M059J (cell line): ENCODE data around the gene BMAL1. TPM values are rescaled to one million over a fixed set of nuclear protein-coding genes. Genes with fewer than 3 reads are reported as not detected.

ENCODE experiments used
- DNase-seq: peaks from one replicate; pipeline ENCODE4 v3.0.0-alpha.2; 2012; ENCODE audit warnings: low read depth
- total RNA-seq: library from RNA; depleted of rRNA; stranded (reverse); fragments of >200 nt; shearing (Covaris generic); gene quantifications from 2 replicates; pipeline ENCODE4 v1.2.3, GENCODE V29; 2014

Gene BMAL1
- total RNA-seq, 1 experiment from 2014 or later, result 34.0 TPM

- no peak for DNase-seq
Observed at GRCh38 chr11:13343067-13343466, 65.5 kb downstream of the BMAL1 start.

GRCh38 chr11:13343931-13344717 is 66.5 kb downstream of the BMAL1 start:
- DNase-seq, result peak; percentile 80

- no peak for DNase-seq
Observed at GRCh38 chr11:13344818-13345217, 67.2 kb downstream of the BMAL1 start.

GRCh38 chr11:13346470-13346869 is 68.9 kb downstream of the BMAL1 start:
- no peak for DNase-seq

GRCh38 chr11:13347901-13348300 is 70.3 kb downstream of the BMAL1 start:
- DNase-seq, result no peak

- no peak for DNase-seq
Observed at GRCh38 chr11:13348305-13348704, 70.7 kb downstream of the BMAL1 start.

GRCh38 chr11:13349046-13349445 is 71.5 kb downstream of the BMAL1 start:
- DNase-seq, result no peak

GRCh38 chr11:13349581-13349980 is 72.0 kb downstream of the BMAL1 start:
- no peak for DNase-seq

GRCh38 chr11:13352711-13353110 is 75.1 kb downstream of the BMAL1 start:
- no peak for DNase-seq

GRCh38 chr11:13354335-13354734 is 76.7 kb downstream of the BMAL1 start:
- peak; percentile 26 for DNase-seq

- no peak for DNase-seq
Observed at GRCh38 chr11:13355191-13355590, 77.6 kb downstream of the BMAL1 start.

- no peak for DNase-seq
Observed at GRCh38 chr11:13357232-13357631, 79.6 kb downstream of the BMAL1 start.

GRCh38 chr11:13358596-13359270 is 81.1 kb downstream of the BMAL1 start:
- peak; percentile 43 for DNase-seq

- no peak for DNase-seq
Observed at GRCh38 chr11:13362596-13363109, 85.1 kb downstream of the BMAL1 start.

GRCh38 chr11:13364388-13364787 is 86.8 kb downstream of the BMAL1 start:
- DNase-seq, result no peak

- no peak for DNase-seq
Observed at GRCh38 chr11:13366266-13367026, 88.9 kb downstream of the BMAL1 start.

GRCh38 chr11:13367115-13367514 is 89.5 kb downstream of the BMAL1 start:
- no peak for DNase-seq

- DNase-seq, result peak; percentile 40
Observed at GRCh38 chr11:13368041-13368446, 90.5 kb downstream of the BMAL1 start.

- DNase-seq, result no peak
Observed at GRCh38 chr11:13373216-13373615, 95.6 kb downstream of the BMAL1 start.

- no peak for DNase-seq
Observed at GRCh38 chr11:13375798-13376197, 98.2 kb downstream of the BMAL1 start.

GRCh38 chr11:13376402-13376801 is 98.8 kb downstream of the BMAL1 start:
- DNase-seq, result no peak

- DNase-seq, result no peak
Observed at GRCh38 chr11:13376838-13377237, 99.2 kb downstream of the BMAL1 start.
